A549 (cell line): ENCODE measurements around the gene WFDC1. TPM values are rescaled to one million over a fixed set of nuclear protein-coding genes. Genes with fewer than 3 reads are reported as not detected.
A peak's percentile ranks its signal among the peaks of the same experiment; 100 is the strongest.

Experiments
- ATAC-seq, 2 experiments: fragments of 200-7000 bp in 1 of 2; fragments of >200 bp in 1 of 2; cut with Nextera tagmentation in 1 of 2; cut with Tn5 transposase in 1 of 2; 3 replicates each; pipeline versions ENCODE4 v1.8.0 to v1.9.1; 2018 to 2020; ENCODE audit warnings: mild to moderate bottlenecking in 1 of 2, moderate library complexity in 1 of 2
- CTCF ChIA-PET: fragments of 300-600 bp; sonication (Branson Sonifier 250); formaldehyde crosslinking; extraction: SDS; loops from one replicate; lab custom pipeline; 2021; ENCODE audit warnings: antibody characterized with exemption, inconsistent platforms; lab: Yijun Ruan, JAX
- POLR2A ChIA-PET: fragments of 350-600 bp; formaldehyde crosslinking; extraction: SDS; loops from one replicate; lab custom pipeline; 2021; ENCODE audit warnings: antibody characterized with exemption, inconsistent platforms; lab: Yijun Ruan, JAX
- DNase-seq, 2 experiments: peaks; one replicate each; pipeline versions ENCODE4 v3.0.0 to v3.0.0-alpha.2; 2011 to 2016; ENCODE audit warnings: low read depth in 1 of 2, low spot score in 1 of 2
- FAIRE-seq: peaks from 2 replicates; lab custom pipeline; 2011; peaks lifted over from hg19 to GRCh38; lab: Jason Lieb, UNC
- H3K27ac ChIP-seq, 2 experiments: fragments of >200 bp; sonication (Bioruptor Twin); formaldehyde crosslinking; 3 replicates each; pipeline ENCODE4 v1.5.1; 2016 to 2017
- H3K4me1 ChIP-seq: fragments of >200 bp; sonication (Bioruptor Twin); formaldehyde crosslinking; 3 replicates; pipeline ENCODE4 v1.6.1; 2016
- H3K4me2 ChIP-seq: fragments of >200 bp; sonication (Bioruptor Twin); formaldehyde crosslinking; 3 replicates; pipeline ENCODE4 v1.6.1; 2016
- H3K4me3 ChIP-seq: fragments of >200 bp; sonication (Bioruptor Twin); formaldehyde crosslinking; 3 replicates; pipeline ENCODE4 v1.5.1; 2016
- H3K9me3 ChIP-seq: fragments of >200 bp; sonication (Bioruptor Twin); formaldehyde crosslinking; 3 replicates; pipeline ENCODE4 v1.6.1; 2016
- BHLHE40 ChIP-seq: IDR thresholded peaks from 2 replicates; pipeline ENCODE4 v1.6.1; 2012; ENCODE audit warnings: low read depth, low read length, inconsistent platforms
- CHD4 ChIP-seq: fragments of 200-600 bp; sonication (generic); IDR thresholded peaks from 2 replicates; pipeline ENCODE4 v1.6.1; 2016; ENCODE audit warnings: antibody characterized with exemption, mild to moderate bottlenecking, borderline replicate concordance
- EP300 ChIP-seq, 2 experiments: fragments of >200 bp; sonication (Bioruptor Twin); formaldehyde crosslinking; IDR thresholded peaks; 2 replicates in 1 of 2; 3 replicates in 1 of 2; pipeline ENCODE4 v1.6.1; 2016 to 2017
- ESRRA ChIP-seq: fragments of 150-350 bp; IDR thresholded peaks from 2 replicates; pipeline ENCODE4 v1.6.1; 2014; ENCODE audit warnings: mild to moderate bottlenecking, low read length, borderline replicate concordance
- FOSB ChIP-seq: fragments of 250-450 bp; sonication (Bioruptor Pico); IDR thresholded peaks from 2 replicates; pipeline ENCODE4 v1.5.0; 2020; ENCODE audit warnings: mild to moderate bottlenecking, moderate library complexity
- FOXS1 ChIP-seq: fragments of 250-450 bp; sonication (Bioruptor Pico); IDR thresholded peaks from 2 replicates; pipeline ENCODE4 v1.5.0; 2020; ENCODE audit warnings: mild to moderate bottlenecking, moderate library complexity
- HEYL ChIP-seq: fragments of 250-450 bp; sonication (Bioruptor Pico); IDR thresholded peaks from 2 replicates; pipeline ENCODE4 v1.8.0; 2021; ENCODE audit warnings: mild to moderate bottlenecking, moderate library complexity
- HOXB13 ChIP-seq: fragments of 250-450 bp; sonication (Bioruptor Pico); IDR thresholded peaks from 2 replicates; pipeline ENCODE4 v1.5.0; 2020; ENCODE audit warnings: low read depth, mild to moderate bottlenecking, moderate library complexity
- KDM1A ChIP-seq: fragments of 200-600 bp; sonication (generic); IDR thresholded peaks from 2 replicates; pipeline ENCODE4 v1.6.1; 2016; ENCODE audit warnings: low read depth, mild to moderate bottlenecking
- MAFK ChIP-seq: fragments of 450-650 bp; IDR thresholded peaks from 2 replicates; pipeline ENCODE4 v1.6.1; 2014; ENCODE audit not compliant: partially characterized antibody
- MYC ChIP-seq: IDR thresholded peaks from 2 replicates; pipeline ENCODE4 v1.6.1; 2012; ENCODE audit warnings: mild to moderate bottlenecking, inconsistent platforms, low read length, improper control_type of control experiment, borderline replicate concordance
- NPAS2 ChIP-seq: fragments of 250-450 bp; sonication (Bioruptor Pico); IDR thresholded peaks from 2 replicates; pipeline ENCODE4 v1.8.0; 2022; ENCODE audit warnings: mild to moderate bottlenecking, moderate library complexity, borderline replicate concordance
- NR3C1 ChIP-seq: fragments of >200 bp; sonication (Bioruptor Twin); formaldehyde crosslinking; IDR thresholded peaks from 3 replicates; pipeline ENCODE4 v1.6.1; 2017
- PHF8 ChIP-seq: fragments of 200-600 bp; sonication (generic); IDR thresholded peaks from 2 replicates; pipeline ENCODE4 v1.6.1; 2016; ENCODE audit warnings: low read depth, mild to moderate bottlenecking, antibody characterized with exemption, moderate library complexity, borderline replicate concordance
- POLR2A ChIP-seq: IDR thresholded peaks from 2 replicates; pipeline ENCODE4 v1.6.1; 2012; ENCODE audit warnings: mild to moderate bottlenecking, low read length
- RNF2 ChIP-seq: fragments of 200-600 bp; sonication (generic); IDR thresholded peaks from 2 replicates; pipeline ENCODE4 v1.6.1; 2016; ENCODE audit warnings: low read depth, mild to moderate bottlenecking, antibody characterized with exemption, moderate library complexity, borderline replicate concordance
- SMC3 ChIP-seq: fragments of >200 bp; sonication (Bioruptor Twin); formaldehyde crosslinking; IDR thresholded peaks from 3 replicates; pipeline ENCODE4 v1.6.1; 2018; ENCODE audit warnings: inconsistent platforms
- TFCP2L1 ChIP-seq: fragments of 250-450 bp; sonication (Bioruptor Pico); IDR thresholded peaks from 2 replicates; pipeline ENCODE4 v1.5.0; 2021; ENCODE audit warnings: mild to moderate bottlenecking
- TP53 ChIP-seq: fragments of 250-450 bp; sonication (Bioruptor Pico); IDR thresholded peaks from 2 replicates; pipeline ENCODE4 v1.5.0; 2021; ENCODE audit warnings: mild to moderate bottlenecking, moderate library complexity
- WGBS: methylation state at CpG from one replicate; pipeline ENCODE4 v1.1.6; 2017; ENCODE audit errors: missing lambda C conversion rate; 5-methylcytosine and 5-hydroxymethylcytosine counted together
- polyA minus RNA-seq: library from RNA; depleted of rRNA, polyadenylated mRNA; stranded (reverse); fragments of >200 nt; gene quantifications from 2 replicates; pipeline ENCODE4 v1.2.3, GENCODE V29; 2011; rRNA and poly(A)+ RNA removed
- polyA plus RNA-seq, 4 experiments: library from polyadenylated mRNA; depleted of rRNA in 3 of 4; stranded (reverse); fragments of >200 nt; fragmentation: RNase III in 1 of 4; extraction: RNeasy Plus Mini Kit Qiagen cat#74134 plus additional on column Dnase treatment in 1 of 4; gene quantifications; 2 replicates in 3 of 4; 3 replicates in 1 of 4; pipeline ENCODE4 v1.2.3, GENCODE V29; 2011 to 2017
- TF ChIP-seq, protein P1 (sequence below): fragments of >200 bp; sonication (Bioruptor Twin); formaldehyde crosslinking; IDR thresholded peaks from 2 replicates; pipeline ENCODE4 v1.6.1; 2016
- TF ChIP-seq, protein P2 (sequence below): fragments of >200 bp; sonication (Bioruptor Twin); formaldehyde crosslinking; IDR thresholded peaks from 3 replicates; pipeline ENCODE4 v1.5.1; 2016
- TF ChIP-seq, protein P3 (sequence below): fragments of 250-450 bp; sonication (Bioruptor Pico); IDR thresholded peaks from 2 replicates; pipeline ENCODE4 v1.5.0; 2021; ENCODE audit warnings: mild to moderate bottlenecking, moderate library complexity, borderline replicate concordance
- TF ChIP-seq, protein P4 (sequence below): IDR thresholded peaks from 2 replicates; pipeline ENCODE4 v1.6.1; 2012; ENCODE audit warnings: low read depth, borderline replicate concordance
- TF ChIP-seq, protein P5 (sequence below): fragments of >200 bp; sonication (Bioruptor Twin); formaldehyde crosslinking; IDR thresholded peaks from 3 replicates; pipeline ENCODE4 v1.6.1; 2016

Gene WFDC1, protein sequence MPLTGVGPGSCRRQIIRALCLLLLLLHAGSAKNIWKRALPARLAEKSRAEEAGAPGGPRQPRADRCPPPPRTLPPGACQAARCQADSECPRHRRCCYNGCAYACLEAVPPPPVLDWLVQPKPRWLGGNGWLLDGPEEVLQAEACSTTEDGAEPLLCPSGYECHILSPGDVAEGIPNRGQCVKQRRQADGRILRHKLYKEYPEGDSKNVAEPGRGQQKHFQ
- 0.13 TPM in 1 of 2 replicates, not detected in the other for polyA plus RNA-seq (2011; rRNA removed)
- polyA plus RNA-seq (2012; cell fraction: cytosol; rRNA removed), result not detected in 2 replicates
- polyA plus RNA-seq (2012; cell fraction: nucleus; rRNA removed), result not detected in 2 replicates
- polyA plus RNA-seq (2017; fragmentation: RNase III; extraction: RNeasy Plus Mini Kit Qiagen cat#74134 plus additional on column Dnase treatment), result not detected in 3 replicates
- polyA minus RNA-seq, result not detected in 2 replicates

DNA sequence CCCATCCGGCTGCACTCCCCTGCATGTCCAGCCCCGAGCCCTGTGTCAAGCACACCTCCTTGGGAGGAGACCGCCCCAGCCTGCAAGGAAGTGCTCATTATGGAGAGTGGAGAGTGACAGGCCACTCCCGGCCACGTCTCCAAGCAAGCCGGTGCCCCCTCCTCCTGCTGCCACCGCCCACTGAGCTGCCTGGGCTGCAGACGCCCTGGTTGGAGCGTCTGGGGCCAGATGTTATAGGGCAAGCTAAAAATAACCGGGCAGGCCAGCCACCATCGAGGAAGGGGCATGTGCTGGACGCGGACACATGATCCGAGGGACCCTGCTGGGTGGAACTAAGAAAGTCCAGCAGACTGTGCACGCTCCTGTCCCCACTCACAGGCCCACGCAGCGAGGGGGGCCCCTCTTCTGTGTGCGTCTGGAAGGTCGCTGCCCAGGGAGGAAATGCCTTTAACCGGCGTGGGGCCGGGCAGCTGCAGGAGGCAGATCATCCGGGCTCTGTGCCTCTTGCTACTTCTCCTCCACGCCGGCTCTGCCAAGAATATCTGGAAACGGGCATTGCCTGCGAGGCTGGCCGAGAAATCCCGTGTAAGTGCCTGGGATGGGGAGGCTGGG lies at the start of gene WFDC1:
WFDC1 (plus strand) TSS at position 348 of the 612 bp plus-strand sequence; CDS start at position 442, 94 bp downstream.
- Histone ChIP-seq H3K4me2 (peak within 1 kb of the TSS; percentile 35; the same call in 2 of the 3 replicates), H3K4me3 (no peak within 1 kb of the TSS), H3K9me3 (no peaks in the 10 kb centered on the region), H3K4me1 (no peaks in the 10 kb centered on the region), H3K27ac (peak within 1 kb of the TSS in 1 of 2 experiments; percentile 51; a peak in 1 of 6 replicates)
- FAIRE-seq (no peak), ATAC-seq (peak; percentile 27 to 57; a peak in 4 of 6 replicates), DNase-seq (no peak)
- CTCF ChIA-PET, result interaction anchor here (0.8 to 1.9 kb wide), 3 partner anchors 14 to 18 kb away, joined by 4 to 6 read pairs (median 4); no protein-coding TSS in a partner anchor
- 39% methylated on average over 18 of the region's 29 CpGs for WGBS
- TF ChIP-seq FOSB (CRISPR knock-in tag) (no peak), ESRRA (no peak), TP53 (CRISPR knock-in tag) (no peak), HEYL (CRISPR knock-in tag) (no peak), NR3C1 (no peak)
- POLR2A ChIA-PET, result no interaction called here

DNA sequence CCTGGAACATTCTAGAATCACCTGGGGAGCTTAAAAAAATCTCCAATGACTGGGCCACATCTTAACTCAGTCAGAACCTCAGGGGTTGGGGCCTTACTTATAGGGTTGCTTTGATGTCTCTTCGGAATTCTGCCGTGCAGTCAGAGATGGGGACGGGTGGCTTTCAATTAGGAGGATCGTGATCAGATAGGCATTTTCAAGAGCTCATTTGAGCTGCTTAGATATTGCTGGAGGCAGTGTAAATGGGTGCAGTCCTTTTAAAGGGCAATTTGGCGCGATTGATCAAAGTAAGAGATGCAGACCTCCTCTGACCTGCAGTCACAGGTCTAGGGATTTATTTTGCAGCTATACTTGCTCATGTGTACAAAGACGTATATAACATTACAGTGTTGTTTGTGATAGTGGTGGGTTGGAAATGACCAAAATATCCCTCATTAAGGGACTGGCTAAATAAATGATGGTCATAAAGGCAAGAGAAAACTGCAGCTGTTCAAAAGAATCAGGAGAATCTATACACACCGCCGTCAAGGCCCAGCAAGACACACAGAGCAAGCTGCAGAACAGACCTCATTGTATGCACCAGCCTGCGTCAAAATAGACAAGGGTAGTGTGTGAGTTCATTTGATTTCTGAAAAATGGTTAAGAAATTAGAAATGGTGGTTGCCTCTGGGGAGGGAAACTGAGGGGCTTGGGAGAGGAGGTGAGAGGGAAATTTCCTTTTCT lies 48.6 kb upstream of the WFDC1 start:
- no peak for DNase-seq
- no peak for FAIRE-seq
- Histone ChIP-seq H3K27ac (no peak overlapping the region), H3K4me1 (no peaks in the 10 kb centered on the region), H3K4me3 (no peak overlapping the region), H3K4me2 (no peak overlapping the region), H3K9me3 (no peaks in the 10 kb centered on the region; the same call in 2 of the 3 replicates)
- no peak for ATAC-seq
- POLR2A ChIA-PET, result no interaction called here
- CTCF ChIA-PET, result interaction anchor here (0.5 to 3.8 kb wide), 5 partner anchors 16 to 119 kb away, joined by 3 to 22 read pairs (median 6); partner anchors contain the start of gene TAF1C
- TF ChIP-seq CHD4 (no peak), KDM1A (no peak), MAFK (no peak), PHF8 (no peak), HOXB13 (no peak), RNF2 (no peak), POLR2A (no peak), NPAS2 (CRISPR knock-in tag) (no peak), TFCP2L1 (CRISPR knock-in tag) (no peak), SMC3 (no peak), BHLHE40 (no peak), NR3C1 (no peak), EP300 (IDR thresholded peaks at IDR 0.05) (no peak), FOXS1 (CRISPR knock-in tag) (no peak), MYC (no peak)
- TF ChIP-seq, protein P1, sequence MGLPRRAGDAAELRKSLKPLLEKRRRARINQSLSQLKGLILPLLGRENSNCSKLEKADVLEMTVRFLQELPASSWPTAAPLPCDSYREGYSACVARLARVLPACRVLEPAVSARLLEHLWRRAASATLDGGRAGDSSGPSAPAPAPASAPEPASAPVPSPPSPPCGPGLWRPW, result no peak
- TF ChIP-seq, protein P2, sequence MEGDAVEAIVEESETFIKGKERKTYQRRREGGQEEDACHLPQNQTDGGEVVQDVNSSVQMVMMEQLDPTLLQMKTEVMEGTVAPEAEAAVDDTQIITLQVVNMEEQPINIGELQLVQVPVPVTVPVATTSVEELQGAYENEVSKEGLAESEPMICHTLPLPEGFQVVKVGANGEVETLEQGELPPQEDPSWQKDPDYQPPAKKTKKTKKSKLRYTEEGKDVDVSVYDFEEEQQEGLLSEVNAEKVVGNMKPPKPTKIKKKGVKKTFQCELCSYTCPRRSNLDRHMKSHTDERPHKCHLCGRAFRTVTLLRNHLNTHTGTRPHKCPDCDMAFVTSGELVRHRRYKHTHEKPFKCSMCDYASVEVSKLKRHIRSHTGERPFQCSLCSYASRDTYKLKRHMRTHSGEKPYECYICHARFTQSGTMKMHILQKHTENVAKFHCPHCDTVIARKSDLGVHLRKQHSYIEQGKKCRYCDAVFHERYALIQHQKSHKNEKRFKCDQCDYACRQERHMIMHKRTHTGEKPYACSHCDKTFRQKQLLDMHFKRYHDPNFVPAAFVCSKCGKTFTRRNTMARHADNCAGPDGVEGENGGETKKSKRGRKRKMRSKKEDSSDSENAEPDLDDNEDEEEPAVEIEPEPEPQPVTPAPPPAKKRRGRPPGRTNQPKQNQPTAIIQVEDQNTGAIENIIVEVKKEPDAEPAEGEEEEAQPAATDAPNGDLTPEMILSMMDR, result no peak
- TF ChIP-seq, protein P3, sequence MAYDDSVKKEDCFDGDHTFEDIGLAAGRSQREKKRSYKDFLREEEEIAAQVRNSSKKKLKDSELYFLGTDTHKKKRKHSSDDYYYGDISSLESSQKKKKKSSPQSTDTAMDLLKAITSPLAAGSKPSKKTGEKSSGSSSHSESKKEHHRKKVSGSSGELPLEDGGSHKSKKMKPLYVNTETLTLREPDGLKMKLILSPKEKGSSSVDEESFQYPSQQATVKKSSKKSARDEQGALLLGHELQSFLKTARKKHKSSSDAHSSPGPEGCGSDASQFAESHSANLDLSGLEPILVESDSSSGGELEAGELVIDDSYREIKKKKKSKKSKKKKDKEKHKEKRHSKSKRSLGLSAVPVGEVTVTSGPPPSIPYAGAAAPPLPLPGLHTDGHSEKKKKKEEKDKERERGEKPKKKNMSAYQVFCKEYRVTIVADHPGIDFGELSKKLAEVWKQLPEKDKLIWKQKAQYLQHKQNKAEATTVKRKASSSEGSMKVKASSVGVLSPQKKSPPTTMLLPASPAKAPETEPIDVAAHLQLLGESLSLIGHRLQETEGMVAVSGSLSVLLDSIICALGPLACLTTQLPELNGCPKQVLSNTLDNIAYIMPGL, result no peak
- TF ChIP-seq, protein P4, sequence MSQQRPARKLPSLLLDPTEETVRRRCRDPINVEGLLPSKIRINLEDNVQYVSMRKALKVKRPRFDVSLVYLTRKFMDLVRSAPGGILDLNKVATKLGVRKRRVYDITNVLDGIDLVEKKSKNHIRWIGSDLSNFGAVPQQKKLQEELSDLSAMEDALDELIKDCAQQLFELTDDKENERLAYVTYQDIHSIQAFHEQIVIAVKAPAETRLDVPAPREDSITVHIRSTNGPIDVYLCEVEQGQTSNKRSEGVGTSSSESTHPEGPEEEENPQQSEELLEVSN, result no peak
- TF ChIP-seq, protein P5, sequence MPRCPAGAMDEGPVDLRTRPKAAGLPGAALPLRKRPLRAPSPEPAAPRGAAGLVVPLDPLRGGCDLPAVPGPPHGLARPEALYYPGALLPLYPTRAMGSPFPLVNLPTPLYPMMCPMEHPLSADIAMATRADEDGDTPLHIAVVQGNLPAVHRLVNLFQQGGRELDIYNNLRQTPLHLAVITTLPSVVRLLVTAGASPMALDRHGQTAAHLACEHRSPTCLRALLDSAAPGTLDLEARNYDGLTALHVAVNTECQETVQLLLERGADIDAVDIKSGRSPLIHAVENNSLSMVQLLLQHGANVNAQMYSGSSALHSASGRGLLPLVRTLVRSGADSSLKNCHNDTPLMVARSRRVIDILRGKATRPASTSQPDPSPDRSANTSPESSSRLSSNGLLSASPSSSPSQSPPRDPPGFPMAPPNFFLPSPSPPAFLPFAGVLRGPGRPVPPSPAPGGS, result no peak
- WGBS, result 82% methylated on average over 10 of the region's 10 CpGs
